ENCODE measurements around the gene PAPLN.

GRCh38 chr14:73237219-73237785 is at the start of gene PAPLN:
- TF ChIP-seq CTCF (IDR thresholded peaks at IDR 0.05; ENCODE audit: low read length) (no peak), EZH2 (IDR thresholded peaks at IDR 0.05; ENCODE audit: borderline replicate concordance, low read length) (no peak)
